Left colon (tissue), 2 donors: ENCODE data around the gene SLC39A13. TPM values are rescaled to one million over a fixed set of nuclear protein-coding genes. Genes with fewer than 3 reads are reported as not detected.
A peak's percentile ranks its signal among the peaks of the same experiment; 100 is the strongest.

Experiments used
- ATAC-seq: fragments of 200-7000 bp; cut with Tn5 transposase; one replicate; pipeline ENCODE4 v1.9.1; 2020; ENCODE audit warnings: mild to moderate bottlenecking, moderate library complexity
- DNase-seq, 2 donors: peaks; one replicate each; pipeline ENCODE4 v3.0.0-alpha.2; 2020
- intact Hi-C, 2 donors: fragments of 100-400 bp; cut with DNase I in 1 of 2; cut with micrococcal nuclease in 1 of 2; formaldehyde crosslinking; loops; one replicate each; pipeline versions ENCODE4 v1.11.2 to v1.14.0; 2022; cut with DNase I, micrococcal nuclease
- total RNA-seq, 2 donors: library from RNA; stranded (reverse); fragmentation: NEBNext Ultra II Directional; extraction: Animal tissue kit (Norgen Biotek cat#: 25700); gene quantifications; one replicate each; pipeline ENCODE4 v1.2.1, GENCODE V29; 2021
- donor health status: DM: no; HTN: no; CAD: no.
- donor health status: DM: yes; HTN: yes; CAD: no.

The SLC39A13 gene
- total RNA-seq, 2 donors from 2014 or later: 17.9 to 20.2 TPM

DNA sequence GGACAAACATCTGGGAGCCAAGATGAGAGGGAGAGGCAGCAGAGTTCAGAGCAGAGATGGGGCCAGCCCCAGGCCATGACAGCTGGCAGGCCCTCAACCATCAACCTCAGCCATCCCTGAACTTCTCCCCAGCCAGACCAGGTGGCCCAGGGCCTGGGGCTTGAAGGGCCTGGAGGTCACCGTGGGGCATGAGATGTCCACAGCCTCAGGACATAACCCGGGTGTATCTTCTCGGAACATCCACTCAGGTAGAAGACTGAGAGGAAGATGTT is 12.4 kb upstream of the SLC39A13 start:
- DNase-seq (no peak), ATAC-seq (no peak)
- intact Hi-C loops: no loop called here

DNA sequence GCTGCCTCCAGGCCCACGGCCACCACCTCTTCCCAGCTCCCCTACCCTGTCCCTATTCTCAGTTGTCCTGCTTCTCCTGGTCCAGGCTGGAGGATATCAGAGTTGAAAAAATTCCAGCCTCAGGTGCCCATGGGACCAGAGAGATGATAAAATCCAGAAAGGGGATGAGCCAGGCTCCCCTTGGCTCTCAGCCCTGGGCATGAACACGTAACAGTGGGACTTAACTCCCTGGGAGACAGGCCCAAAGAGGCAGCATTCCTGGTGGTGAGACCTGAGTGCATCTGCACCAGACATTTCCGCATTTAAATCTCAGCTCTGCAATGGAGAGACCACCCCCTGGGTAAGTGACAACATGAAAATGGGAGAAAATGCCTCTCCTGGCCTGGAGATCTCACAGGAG is 10.4 kb upstream of the SLC39A13 start:
- no peak for ATAC-seq
- DNase-seq: no peak
- intact Hi-C loops: no loop called here

DNA sequence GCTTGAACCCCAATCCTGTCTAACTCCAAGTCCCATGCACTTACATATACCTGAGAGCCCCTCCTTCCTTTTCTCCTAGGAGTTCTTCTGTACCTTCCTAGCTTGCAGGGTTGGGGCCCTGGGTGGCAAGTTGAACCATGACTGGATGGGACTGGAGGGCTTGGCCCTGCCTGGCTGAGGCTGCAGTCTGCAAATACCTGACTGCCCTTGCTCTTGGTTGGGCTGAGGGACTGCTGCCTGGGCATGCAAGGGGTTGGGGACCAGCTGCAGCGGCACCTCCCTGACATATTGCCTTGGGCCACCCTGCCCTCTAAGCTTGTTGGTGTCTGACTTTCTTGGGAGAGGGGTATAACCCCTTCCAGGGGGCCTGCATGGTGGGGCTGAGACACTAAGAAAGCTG is 9.8 kb upstream of the SLC39A13 start:
- DNase-seq (no peak), ATAC-seq (no peak)
- intact Hi-C loops: no loop called here

DNA sequence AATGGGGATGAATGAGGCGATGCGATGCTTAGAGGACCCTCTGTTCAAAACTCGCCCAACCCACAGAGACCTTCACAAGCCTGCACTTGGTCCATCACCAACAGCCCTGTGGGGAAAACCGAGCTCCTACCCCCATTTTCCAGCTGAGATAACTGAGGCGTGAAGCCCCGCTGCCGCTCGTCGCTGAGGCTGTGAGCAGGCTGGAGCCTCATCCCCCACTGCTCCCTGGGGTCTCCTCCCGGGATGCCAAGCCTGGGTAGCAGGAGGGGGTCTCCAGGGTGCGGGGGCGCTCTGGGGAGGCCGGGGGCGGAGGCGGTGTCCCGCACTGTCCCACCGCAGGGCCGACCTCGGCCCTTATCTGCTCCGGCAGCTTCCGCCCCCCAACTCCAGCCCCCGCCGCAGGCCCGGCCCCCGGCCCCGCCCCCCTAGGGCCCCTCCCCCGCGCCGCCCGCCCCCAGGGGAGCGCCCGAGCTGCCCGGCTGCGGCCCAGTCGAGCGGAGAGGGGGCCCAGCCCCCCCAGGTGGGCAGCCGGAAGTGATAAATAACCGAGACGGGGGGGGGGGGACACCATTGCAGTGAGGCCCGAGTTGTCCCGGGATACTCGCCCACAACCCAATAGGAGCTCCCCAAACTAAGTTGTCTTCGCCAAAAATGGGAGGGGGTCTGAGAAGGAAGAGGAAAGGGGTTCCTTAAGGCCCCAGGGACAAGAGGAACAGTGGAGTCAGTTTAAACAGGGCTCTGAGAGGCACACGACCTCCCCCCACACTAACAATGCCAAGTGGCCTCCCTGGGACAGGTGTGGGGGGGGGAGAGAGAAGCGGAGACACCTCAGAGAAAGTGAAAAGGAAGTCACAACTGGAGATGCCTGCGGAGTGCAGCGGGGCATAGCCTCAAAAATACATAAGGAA is 8.3 kb upstream of the SLC39A13 start:
- ATAC-seq (peak; percentile 75), DNase-seq (peak in 1 of 2 donors; percentile 38)
- intact Hi-C loops: no loop called here

DNA sequence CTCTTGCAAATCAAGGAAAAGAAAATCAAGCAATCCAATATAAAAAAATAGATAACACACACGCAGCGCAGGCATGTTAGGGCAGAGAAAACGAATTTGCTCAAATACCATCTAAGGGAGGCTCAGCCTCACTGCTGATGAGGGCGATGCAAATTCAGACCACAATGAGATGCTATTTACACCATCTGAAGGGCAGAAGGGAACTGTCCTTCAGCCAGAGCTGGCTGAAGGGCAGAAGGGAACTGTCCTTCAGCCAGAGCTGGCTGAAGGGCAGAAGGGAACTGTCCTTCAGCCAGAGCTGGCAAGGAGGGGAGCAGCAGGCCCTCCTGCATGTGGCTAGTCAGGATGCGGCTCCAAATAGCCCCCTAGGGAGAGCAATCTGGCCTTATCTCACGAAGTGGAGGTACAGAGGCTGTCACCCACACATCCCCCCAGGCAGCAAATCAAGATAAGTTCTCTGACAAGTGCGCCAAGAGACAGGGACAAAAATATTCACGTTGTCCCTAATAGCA is 7.6 kb upstream of the SLC39A13 start:
- intact Hi-C loops: no loop called here
- ATAC-seq (peak; percentile 44), DNase-seq (no peak)

DNA sequence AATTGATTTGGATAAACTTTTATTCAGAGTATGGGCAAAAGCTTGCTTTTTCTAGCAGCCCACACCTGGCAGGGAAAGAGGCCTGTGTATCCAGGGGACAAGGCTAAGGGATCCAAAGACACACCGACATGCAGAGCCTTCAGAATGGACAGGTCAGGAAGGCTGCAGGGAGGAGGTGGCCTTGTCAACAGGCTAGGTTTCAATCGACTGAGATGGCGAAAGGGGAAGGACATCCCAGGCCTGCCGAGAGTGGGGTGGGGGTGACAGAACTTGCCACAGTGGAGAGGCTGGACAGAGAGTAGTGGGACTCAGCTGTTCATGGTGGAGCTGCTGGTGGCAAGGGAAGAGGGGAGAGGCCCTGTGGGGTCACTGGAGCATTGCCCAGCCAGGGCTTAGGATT is 5.3 kb upstream of the SLC39A13 start:
- DNase-seq: no peak
- no peak for ATAC-seq
- intact Hi-C loops: no loop called here

DNA sequence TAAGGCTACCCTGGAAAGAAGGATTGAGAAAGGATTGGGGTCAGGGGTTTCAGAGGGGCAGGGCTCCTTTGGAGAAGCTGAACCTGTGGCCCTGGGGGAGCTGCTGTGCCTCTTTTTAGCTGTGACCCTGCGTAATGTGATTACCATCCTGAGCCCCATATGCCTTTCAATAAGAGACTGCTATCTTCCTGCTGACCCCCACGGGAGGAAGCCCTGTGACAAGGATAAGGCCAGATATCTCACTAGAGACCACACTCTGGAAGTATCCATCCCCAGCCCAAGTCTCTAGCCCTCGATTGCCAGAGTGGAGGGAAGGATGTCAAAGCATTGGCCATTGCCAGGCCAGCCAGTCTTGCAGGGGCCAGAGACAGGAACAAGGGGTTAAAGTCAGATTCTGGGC is 4.8 kb upstream of the SLC39A13 start:
- ATAC-seq (no peak), DNase-seq (no peak)
- intact Hi-C loops: no loop called here

DNA sequence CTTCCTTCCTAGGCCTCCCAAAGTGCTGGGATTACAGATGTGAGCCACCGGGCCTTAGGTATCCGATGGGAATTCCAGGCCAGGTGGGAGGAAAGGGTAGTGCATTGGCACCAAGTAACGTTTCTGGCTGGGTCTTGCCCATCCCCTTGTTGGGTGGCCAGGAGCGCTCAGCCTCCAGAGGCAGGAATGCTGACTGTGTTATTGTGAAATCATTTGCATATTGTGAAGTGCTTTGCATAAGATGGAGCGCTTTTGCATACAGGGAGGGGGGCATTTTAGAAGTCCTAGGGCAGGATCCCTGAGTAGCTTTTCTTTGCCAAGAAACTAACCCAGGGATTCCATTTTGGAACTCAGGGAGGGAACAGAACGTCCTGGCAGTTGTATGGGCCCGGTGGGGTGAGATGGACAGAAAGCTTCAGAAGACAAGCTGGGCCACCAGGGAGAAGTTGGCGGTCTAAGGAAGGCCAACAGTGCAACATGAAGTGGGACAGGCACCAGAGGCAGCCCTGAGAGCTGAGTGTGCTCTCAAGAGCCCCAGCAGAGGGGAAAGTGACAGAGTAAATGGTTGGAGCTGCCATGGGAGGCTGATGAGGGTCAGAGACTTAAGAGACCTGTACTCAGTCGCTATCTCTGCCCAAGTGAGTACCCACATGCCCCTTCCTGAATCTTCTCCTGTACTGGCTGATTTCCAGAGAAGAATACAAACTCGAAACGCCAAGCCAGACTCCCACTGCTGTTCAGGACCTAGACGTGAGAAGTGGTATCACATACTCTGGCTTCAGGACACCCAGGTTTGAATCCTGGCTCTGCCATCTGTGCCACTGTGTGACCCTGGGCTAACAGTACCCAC is 1.3 kb upstream of the SLC39A13 start:
- DNase-seq: no peak

DNA sequence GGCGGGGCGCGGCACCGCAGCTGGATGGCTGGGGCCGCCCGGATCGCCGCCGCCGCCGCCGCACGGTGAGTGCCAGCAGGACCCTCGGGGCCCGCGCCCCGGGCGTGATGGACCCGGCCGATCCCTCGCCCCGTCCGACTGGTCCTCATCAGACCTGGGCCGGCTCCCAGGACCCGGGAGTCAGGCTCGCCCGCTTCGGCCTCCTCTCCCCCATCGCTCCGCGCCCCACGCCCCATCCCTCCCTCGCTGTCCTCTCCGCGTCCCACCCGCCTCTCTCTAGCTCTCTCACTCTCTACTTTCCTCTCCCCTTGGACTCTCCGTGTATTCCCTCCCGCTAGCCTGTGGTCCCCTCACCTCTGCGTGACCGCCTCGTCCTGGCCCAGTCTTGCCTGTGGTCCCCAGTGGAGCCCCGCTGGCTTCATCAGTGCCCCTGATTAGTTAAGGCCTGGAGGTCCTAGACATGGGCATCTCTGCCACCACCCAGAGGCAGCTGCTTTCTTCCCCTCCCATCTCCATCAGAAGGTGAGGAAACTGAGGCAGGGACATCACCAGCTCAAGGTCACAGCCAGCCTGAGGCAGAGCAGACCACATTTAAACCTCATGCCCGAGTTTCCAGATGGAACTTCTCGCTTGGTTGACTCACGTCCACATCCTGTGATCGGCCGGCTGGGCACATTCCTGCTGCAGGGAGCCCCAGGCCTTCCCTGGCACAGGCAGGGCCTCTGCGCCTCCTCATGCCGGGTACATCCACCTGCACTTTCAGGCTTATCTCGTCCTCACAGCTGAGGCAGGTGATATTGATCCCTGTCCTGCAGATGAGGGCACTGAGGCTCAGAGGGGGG is 429 bp downstream of the SLC39A13 start:
- DNase-seq (peak; percentile 49 to 53), ATAC-seq (peak; percentile 1)
- intact Hi-C loops: no loop called here

More for the DNA sequence above, 1.3 kb upstream of the SLC39A13 start:
- intact Hi-C loops: no loop called here
- no peak for ATAC-seq

DNA sequence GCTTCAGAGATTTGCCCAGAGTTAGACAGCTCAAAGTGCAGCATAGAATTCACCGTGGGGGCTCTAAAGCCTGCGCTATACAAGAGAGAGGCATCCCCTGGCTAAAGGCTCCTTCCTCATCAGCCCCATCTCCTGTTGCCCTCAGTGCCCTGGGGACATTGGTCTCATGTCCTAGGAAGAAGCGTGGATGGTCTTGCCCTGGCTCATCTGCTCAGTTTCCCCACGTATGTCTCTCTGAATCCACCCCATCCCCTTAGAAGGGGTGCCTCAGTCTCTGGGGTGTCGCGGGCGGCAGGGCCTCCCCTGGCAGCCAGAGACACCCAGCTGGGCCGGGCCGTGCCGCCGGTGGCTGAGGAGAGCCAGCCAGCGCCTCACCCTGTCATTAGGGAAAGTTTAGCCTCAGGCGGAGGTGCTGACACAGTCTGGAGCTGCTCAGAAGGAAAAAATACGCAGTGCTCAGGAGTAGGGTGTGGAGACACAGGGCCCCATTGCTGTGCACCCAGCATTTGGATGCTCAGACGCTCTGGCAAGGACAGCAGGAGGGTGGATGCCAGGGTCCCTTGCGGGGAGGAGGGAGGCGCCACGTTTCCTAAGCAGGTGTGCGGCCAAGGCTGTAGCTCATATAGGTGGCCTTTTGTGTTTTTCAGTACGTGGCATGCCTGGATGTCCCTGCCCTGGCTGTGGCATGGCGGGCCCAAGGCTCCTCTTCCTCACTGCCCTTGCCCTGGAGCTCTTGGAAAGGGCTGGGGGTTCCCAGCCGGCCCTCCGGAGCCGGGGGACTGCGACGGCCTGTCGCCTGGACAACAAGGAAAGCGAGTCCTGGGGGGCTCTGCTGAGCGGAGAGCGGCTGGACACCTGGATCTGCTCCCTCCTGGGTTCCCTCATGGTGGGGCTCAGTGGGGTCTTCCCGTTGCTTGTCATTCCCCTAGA is 1.3 kb downstream of the SLC39A13 start:
- DNase-seq: no peak

DNA sequence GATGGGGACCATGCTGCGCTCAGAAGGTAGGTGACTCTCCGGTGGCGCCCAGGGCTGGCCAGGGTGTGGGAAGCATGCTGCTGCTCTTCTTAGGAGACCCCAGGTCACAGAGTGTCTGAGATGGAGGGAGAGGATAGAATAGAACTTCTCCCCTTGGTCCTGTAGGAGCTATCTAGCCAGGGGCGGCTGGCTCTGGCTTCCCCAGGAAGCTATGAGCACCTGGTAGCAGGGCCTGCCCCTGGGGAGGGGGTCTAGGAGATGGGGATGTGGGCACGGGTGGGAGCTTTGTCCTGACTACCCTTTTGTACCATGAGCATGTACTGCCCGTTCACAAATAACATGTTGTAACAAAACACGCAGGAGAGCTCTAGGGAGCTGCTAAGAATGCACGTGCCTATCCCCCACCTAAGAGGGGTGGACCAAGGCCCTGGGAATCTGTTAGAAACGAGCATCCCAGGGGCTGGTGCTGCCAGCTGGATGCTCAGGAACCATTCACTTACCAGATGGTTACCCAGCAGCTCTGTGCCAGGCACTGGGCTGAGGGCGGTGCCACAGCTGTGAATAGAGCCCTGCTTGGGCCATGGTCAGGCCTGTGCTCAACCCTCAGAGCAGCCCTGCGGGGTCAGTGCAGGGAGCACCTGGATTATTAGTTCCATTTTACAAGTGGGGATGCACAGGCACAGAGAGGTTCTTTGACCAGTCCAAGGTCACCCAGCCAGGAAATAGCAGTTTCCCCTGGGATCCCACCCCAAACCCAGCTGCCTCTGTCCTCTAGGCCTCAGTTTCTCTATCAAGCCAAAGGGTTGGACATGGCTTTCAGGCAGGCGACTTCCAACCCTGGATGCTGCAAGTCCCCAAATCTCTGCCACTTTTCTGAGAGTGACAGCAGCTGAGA is 2.2 kb downstream of the SLC39A13 start:
- intact Hi-C loops: no loop called here
- no peak for ATAC-seq

More for the DNA sequence above, 1.3 kb downstream of the SLC39A13 start:
- ATAC-seq: no peak
- intact Hi-C loops: no loop called here

DNA sequence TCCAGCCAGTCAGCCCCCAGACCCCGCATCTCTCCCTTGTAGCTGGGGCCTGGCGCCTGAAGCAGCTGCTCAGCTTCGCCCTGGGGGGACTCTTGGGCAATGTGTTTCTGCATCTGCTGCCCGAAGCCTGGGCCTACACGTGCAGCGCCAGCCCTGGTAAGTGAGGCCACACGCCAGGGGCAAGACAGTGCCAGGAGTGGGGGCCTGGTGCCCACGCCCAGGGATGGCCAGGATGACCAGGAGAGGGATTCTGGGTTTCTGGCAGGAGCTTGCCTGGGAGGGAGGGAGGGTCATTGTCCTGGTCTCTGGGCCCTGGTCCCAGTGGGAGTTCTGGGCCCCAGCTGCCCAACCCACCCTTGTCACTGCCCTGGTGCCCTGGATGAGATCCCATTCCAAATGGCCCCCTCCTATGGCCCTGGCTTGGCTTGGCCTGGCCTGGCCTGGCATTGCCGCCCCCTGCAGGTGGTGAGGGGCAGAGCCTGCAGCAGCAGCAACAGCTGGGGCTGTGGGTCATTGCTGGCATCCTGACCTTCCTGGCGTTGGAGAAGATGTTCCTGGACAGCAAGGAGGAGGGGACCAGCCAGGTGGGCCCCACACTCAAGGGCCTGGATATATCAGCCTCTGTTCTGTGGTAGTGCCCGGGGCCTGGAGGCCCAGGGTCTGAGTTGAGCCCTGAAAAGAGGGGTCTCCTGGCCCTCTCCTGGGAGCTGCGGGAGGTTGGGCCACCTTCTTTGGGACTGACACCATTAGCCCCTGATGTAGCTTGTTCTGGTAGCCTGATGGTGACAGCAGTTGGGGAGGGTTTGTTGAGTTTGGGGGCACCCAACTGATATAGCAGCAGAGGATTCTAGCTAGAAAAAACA is 3.7 kb downstream of the SLC39A13 start:
- DNase-seq (peak in 1 of 2 donors; percentile 56), ATAC-seq (no peak)
- intact Hi-C loops: no loop called here

More for the DNA sequence above, 2.2 kb downstream of the SLC39A13 start:
- DNase-seq: no peak

DNA sequence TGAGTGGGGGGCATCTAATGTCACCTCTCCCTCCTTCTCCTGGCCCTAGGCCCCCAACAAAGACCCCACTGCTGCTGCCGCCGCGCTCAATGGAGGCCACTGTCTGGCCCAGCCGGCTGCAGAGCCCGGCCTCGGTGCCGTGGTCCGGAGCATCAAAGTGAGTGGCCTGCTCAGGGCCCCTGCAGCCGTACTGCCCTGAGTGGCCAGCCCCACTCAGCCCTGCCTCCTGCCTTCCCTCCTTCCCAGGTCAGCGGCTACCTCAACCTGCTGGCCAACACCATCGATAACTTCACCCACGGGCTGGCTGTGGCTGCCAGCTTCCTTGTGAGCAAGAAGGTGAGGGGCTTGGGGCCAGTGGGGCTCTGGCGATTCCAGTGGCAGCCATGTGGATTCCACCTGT is 5.0 kb downstream of the SLC39A13 start:
- intact Hi-C loops: no loop called here
- no peak for DNase-seq
- ATAC-seq: no peak

DNA sequence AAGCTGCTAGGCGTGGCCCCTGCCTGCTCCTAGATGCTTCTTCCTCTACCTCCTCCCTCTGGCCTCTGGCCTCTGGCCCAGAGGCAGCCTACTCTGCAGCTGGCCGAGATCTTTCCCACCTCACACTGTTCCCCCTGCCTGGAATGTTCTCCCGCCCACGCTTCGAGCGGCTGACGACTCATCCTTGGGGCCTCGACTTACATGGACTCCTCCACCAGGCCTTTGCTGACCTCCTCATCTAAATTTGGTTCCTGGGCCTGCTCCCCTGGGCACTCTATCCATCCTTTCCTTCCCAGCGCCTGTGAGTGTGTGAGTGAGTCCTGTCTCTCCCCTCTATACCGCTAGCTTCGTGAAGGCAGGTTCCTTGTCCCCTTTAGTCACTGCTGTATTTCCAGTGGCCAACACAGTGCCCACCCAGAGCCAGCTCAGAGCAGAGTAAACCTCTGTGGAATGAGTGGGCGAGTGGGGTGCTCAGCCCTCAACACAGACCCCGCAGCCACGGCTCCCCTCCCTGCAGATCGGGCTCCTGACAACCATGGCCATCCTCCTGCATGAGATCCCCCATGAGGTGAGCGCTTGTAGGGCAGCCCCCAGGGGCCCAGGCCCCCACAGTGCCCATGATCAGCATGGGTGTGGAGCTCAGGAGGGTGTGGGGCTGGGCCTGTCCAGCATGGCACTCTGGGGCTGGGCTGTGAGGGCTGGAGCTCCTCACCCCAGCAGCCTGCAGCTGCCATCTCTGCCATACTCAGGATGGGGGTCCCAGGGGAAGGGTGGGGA is 5.7 kb downstream of the SLC39A13 start:
- intact Hi-C loops: no loop called here
- DNase-seq (no peak), ATAC-seq (no peak)

DNA sequence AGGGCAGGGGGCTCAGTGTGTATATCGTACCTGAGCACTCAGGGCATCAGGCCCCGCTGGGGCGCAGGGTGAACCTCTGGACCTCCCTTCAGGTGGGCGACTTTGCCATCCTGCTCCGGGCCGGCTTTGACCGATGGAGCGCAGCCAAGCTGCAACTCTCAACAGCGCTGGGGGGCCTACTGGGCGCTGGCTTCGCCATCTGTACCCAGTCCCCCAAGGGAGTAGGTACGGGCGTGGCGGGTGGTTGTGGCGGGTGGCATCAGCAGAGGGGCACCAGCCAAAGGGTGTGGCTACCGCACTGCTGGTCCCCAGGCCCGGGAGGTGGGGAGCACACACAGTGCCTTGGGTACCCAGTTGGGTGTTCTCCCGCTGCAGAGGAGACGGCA is 6.3 kb downstream of the SLC39A13 start:
- DNase-seq (no peak), ATAC-seq (no peak)
- intact Hi-C loops: no loop called here
